EH (cell line): ENCODE results near the gene SDE2.
"Not testable (repeated sequence)": the region's sequence is repeated elsewhere in the genome, so short reads cannot be mapped to it uniquely, and the experiment has no call there.

Experiments used
- DNase-seq: peaks from one replicate; pipeline ENCODE4 v3.0.0-alpha.2; 2015; ENCODE audit warnings: low read depth

The SDE2 gene

GRCh38 chr1:225975146-225975545, 24.0 kb downstream of the SDE2 start:
- not testable (repeated sequence) for DNase-seq

GRCh38 chr1:225974454-225974853, 24.7 kb downstream of the SDE2 start:
- no peak for DNase-seq

GRCh38 chr1:225973158-225973557, 26.0 kb downstream of the SDE2 start:
- DNase-seq: no peak

- DNase-seq: no peak
These were observed 26.6 kb downstream of the SDE2 start for GRCh38 chr1:225972344-225973152.

- not testable (repeated sequence) for DNase-seq
These were observed 28.5 kb downstream of the SDE2 start for GRCh38 chr1:225970592-225971157.

- DNase-seq: not testable (repeated sequence)
These were observed 29.4 kb downstream of the SDE2 start for GRCh38 chr1:225969751-225970150.

- DNase-seq: no peak
These were observed 33.9 kb downstream of the SDE2 start for GRCh38 chr1:225965231-225965630.

- DNase-seq: peak; percentile 20
These were observed 35.2 kb downstream of the SDE2 start for GRCh38 chr1:225963735-225964530.

GRCh38 chr1:225962440-225962975, 36.6 kb downstream of the SDE2 start:
- DNase-seq: no peak

- DNase-seq: no peak
These were observed 37.3 kb downstream of the SDE2 start for GRCh38 chr1:225961659-225962439.

- no peak for DNase-seq
These were observed 41.1 kb downstream of the SDE2 start for GRCh38 chr1:225958041-225958440.

GRCh38 chr1:225954753-225955152, 44.4 kb downstream of the SDE2 start:
- DNase-seq: no peak

- no peak for DNase-seq
These were observed 45.8 kb downstream of the SDE2 start for GRCh38 chr1:225953315-225953714.

GRCh38 chr1:225950905-225951497, 48.1 kb downstream of the SDE2 start:
- DNase-seq: no peak

- DNase-seq: no peak
These were observed 50.1 kb downstream of the SDE2 start for GRCh38 chr1:225949041-225949440.

- DNase-seq: no peak
These were observed 52.3 kb downstream of the SDE2 start for GRCh38 chr1:225946803-225947202.

GRCh38 chr1:225946082-225946620, 53.0 kb downstream of the SDE2 start:
- no peak for DNase-seq

- DNase-seq: no peak
These were observed 53.6 kb downstream of the SDE2 start for GRCh38 chr1:225945564-225945963.

GRCh38 chr1:225944951-225945350, 54.2 kb downstream of the SDE2 start:
- DNase-seq: no peak

- no peak for DNase-seq
These were observed 54.8 kb downstream of the SDE2 start for GRCh38 chr1:225944387-225944786.

- DNase-seq: no peak
These were observed 55.6 kb downstream of the SDE2 start for GRCh38 chr1:225943582-225943981.
